Spleen (tissue), 11 donors: ENCODE results near the gene OR4D6. TPM values are rescaled to one million over a fixed set of nuclear protein-coding genes. Genes with fewer than 3 reads are reported as not detected.

Experiments used
- DNase-seq: peaks from one replicate; pipeline ENCODE4 v3.0.0-alpha.2; 2020
- H3K27ac ChIP-seq, 8 donors: fragments of 200-600 bp; sonication (generic) in 7 of 8; 1 replicate in 4 of 8; 2 replicates in 4 of 8; pipeline versions ENCODE4 v1.5.0 to v1.8.0; 2016 to 2021; ENCODE audit warnings: inconsistent platforms in 4 of 8, mild to moderate bottlenecking in 4 of 8, moderate library complexity in 1 of 8
- H3K27me3 ChIP-seq, 7 donors: fragments of 200-600 bp; sonication (generic) in 6 of 7; replicated peaks in 1 of 7; 1 replicate in 4 of 7; 2 replicates in 3 of 7; pipeline versions ENCODE4 v1.5.0 to v1.8.0; 2016 to 2021; ENCODE audit warnings: inconsistent platforms in 3 of 7, mild to moderate bottlenecking in 1 of 7
- H3K36me3 ChIP-seq, 6 donors: fragments of 200-600 bp; sonication (generic) in 5 of 6; 1 replicate in 4 of 6; 2 replicates in 2 of 6; pipeline versions ENCODE4 v1.5.0 to v1.8.0; 2016 to 2021; ENCODE audit warnings: inconsistent platforms in 2 of 6
- H3K4me1 ChIP-seq, 6 donors: fragments of 200-600 bp; sonication (generic) in 5 of 6; 1 replicate in 3 of 6; 2 replicates in 3 of 6; pipeline versions ENCODE4 v1.5.0 to v1.8.0; 2016 to 2021; ENCODE audit warnings: inconsistent platforms in 3 of 6
- H3K4me3 ChIP-seq, 8 donors: fragments of 200-600 bp; sonication (generic) in 7 of 8; 1 replicate in 4 of 8; 2 replicates in 4 of 8; pipeline versions ENCODE4 v1.5.0 to v1.8.0; 2016 to 2021; ENCODE audit warnings: inconsistent platforms in 4 of 8, mild to moderate bottlenecking in 4 of 8, moderate library complexity in 2 of 8
- H3K9me3 ChIP-seq, 8 donors: fragments of 200-600 bp; sonication (generic) in 7 of 8; 1 replicate in 4 of 8; 2 replicates in 4 of 8; pipeline versions ENCODE4 v1.5.0 to v1.8.0; 2016 to 2021; ENCODE audit warnings: inconsistent platforms in 4 of 8
- POLR2A ChIP-seq, 3 donors: fragments of 450-650 bp; IDR thresholded peaks; one replicate each; pipeline ENCODE4 v1.5.1; 2017; ENCODE audit warnings: antibody characterized with exemption in 3 of 3, mild to moderate bottlenecking in 1 of 3
- POLR2AphosphoS5 ChIP-seq, 3 donors: sonication (generic); formaldehyde crosslinking; IDR thresholded peaks; one replicate each; pipeline ENCODE4 v1.5.1; 2017; ENCODE audit warnings: antibody characterized with exemption in 3 of 3
- WGBS, 5 donors: extraction: QIAGEN DNeasy Blood & Tissue Kit in 3 of 5; methylation state at CpG; one replicate each; pipeline versions ENCODE4 v1.1.5 to v1.1.7; 2013 to 2018; 5-methylcytosine and 5-hydroxymethylcytosine counted together
- intact Hi-C: fragments of 100-400 bp; cut with DNase I; formaldehyde crosslinking; loops from one replicate; pipeline ENCODE4 v1.15.0; 2023; ENCODE audit warnings: low total_unique reads
- polyA plus RNA-seq, 3 donors: library from polyadenylated mRNA; stranded (reverse); fragments of 200-250 nt; gene quantifications; one replicate each; pipeline ENCODE4 v1.2.1, GENCODE V29; 2013
- total RNA-seq, 7 donors: library from RNA; depleted of rRNA in 3 of 7; stranded (reverse); fragments of >200 nt in 3 of 7; fragmentation: NEBNext Ultra II Directional in 4 of 7; extraction: Animal tissue kit (Norgen Biotek cat#: 25700) in 4 of 7; gene quantifications; one replicate each; pipeline versions ENCODE4 v1.1.0 to v1.2.1, GENCODE V29; 2016 to 2021
- TF ChIP-seq, protein P1 (sequence below), 11 experiments: fragments of 200-600 bp in 7 of 11; fragments of 450-650 bp in 4 of 11; sonication (generic) in 4 of 11; IDR thresholded peaks in 8 of 11; conservative IDR thresholded peaks in 3 of 11; 1 replicate in 7 of 11; 2 replicates in 4 of 11; pipeline versions ENCODE4 v1.4.0 to v1.8.0; 2016 to 2021; ENCODE audit warnings: antibody characterized with exemption in 11 of 11, inconsistent platforms in 4 of 11, mild to moderate bottlenecking in 1 of 11
- donor health status: healthy with polysubstance abuse.
- donor health status: DM: no; HTN: no; CAD: no; lungs with moderate emphysema.
- donor health status: DM: no; HTN: no; CAD: no.
- donor health status: Bipolar disorder and iron deficiency.
- donor health status: healthy.
- donor health status: DM: no; HTN: no; CAD: no.
- donor health status: DM: yes; HTN: yes; CAD: no.

OR4D6 gene
- total and polyA plus RNA-seq, 10 donors = not detected

DNA sequence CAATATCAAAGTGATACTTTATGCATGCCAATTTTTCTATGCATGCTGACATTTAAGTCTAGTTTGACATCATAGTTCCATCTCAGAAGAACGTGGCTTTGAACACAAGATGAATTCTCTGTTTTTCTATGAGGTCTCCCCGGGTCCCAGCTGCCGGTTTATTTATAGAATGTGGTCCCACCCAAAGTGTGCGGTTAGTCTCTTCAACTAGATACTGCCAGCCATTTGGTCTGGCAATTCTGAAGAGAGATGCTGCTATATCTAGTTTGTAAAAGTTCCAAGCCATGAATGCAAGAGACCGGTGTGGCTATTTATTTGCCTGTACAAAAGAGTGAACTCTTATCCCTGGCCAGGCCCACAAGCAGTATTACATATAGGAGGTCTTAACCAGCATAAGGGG, 39.7 kb upstream of the OR4D6 start:
- peaks cover 0 to 5% (median 0%) of the 10 kb centered on the region in 6 donors for H3K4me1 ChIP-seq
- 24 to 62% (median 52%) methylated on average over 5 of the region's 5 CpGs for WGBS, 5 donors
- H3K27me3 ChIP-seq = peaks cover 0 to 6% (median 0%) of the 10 kb centered on the region in 7 donors
- H3K4me3 ChIP-seq = no peak overlapping the region
- no peaks in the 10 kb centered on the region for H3K36me3 ChIP-seq
- TF ChIP-seq POLR2AphosphoS5 (IDR thresholded peaks at IDR 0.05) (no peak), POLR2A (IDR thresholded peaks at IDR 0.05) (no peak)
- TF ChIP-seq, protein P1, sequence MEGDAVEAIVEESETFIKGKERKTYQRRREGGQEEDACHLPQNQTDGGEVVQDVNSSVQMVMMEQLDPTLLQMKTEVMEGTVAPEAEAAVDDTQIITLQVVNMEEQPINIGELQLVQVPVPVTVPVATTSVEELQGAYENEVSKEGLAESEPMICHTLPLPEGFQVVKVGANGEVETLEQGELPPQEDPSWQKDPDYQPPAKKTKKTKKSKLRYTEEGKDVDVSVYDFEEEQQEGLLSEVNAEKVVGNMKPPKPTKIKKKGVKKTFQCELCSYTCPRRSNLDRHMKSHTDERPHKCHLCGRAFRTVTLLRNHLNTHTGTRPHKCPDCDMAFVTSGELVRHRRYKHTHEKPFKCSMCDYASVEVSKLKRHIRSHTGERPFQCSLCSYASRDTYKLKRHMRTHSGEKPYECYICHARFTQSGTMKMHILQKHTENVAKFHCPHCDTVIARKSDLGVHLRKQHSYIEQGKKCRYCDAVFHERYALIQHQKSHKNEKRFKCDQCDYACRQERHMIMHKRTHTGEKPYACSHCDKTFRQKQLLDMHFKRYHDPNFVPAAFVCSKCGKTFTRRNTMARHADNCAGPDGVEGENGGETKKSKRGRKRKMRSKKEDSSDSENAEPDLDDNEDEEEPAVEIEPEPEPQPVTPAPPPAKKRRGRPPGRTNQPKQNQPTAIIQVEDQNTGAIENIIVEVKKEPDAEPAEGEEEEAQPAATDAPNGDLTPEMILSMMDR (IDR thresholded peaks at IDR 0.05 in 8 of 11, conservative IDR thresholded peaks at IDR 0.05 in 3 of 11) = no peak
- H3K9me3 ChIP-seq = no peaks in the 10 kb centered on the region
- intact Hi-C loops = no loop called here
- DNase-seq = no peak
- H3K27ac ChIP-seq = no peak overlapping the region

DNA sequence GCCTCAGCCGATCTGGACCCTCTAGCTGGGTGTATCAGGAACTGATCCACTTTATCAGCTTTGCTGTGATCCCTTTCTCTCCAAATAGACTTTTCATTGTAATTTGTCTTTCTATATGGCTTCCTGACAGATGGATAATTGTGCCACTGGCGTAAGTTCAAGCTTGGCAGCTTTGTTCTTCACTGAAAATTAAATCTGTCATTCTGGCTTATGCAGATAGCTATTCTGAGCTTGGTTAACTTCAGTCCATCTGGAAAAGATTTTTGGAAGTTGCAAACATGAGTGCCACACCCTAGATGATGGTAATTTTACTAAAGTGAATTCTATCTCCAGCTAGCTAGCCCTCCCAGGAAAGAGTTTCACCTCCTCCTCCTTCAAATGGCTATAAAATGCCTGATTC, 38.6 kb upstream of the OR4D6 start:
- peaks cover 0 to 6% (median 0%) of the 10 kb centered on the region in 7 donors for H3K27me3 ChIP-seq
- no peaks in the 10 kb centered on the region for H3K36me3 ChIP-seq
- 69 to 86% (median 83%) methylated on average over 2 of the region's 2 CpGs for WGBS, 5 donors
- no peak for TF ChIP-seq POLR2AphosphoS5 (IDR thresholded peaks at IDR 0.05)
- TF ChIP-seq, protein P1 (IDR thresholded peaks at IDR 0.05 in 8 of 11, conservative IDR thresholded peaks at IDR 0.05 in 3 of 11) = no peak
- no peak for TF ChIP-seq POLR2A (IDR thresholded peaks at IDR 0.05)
- intact Hi-C loops = no loop called here
- no peak overlapping the region for H3K4me3 ChIP-seq
- no peak for DNase-seq
- H3K4me1 ChIP-seq = peaks cover 0 to 5% (median 0%) of the 10 kb centered on the region in 6 donors
- H3K27ac ChIP-seq = no peak overlapping the region
- H3K9me3 ChIP-seq = no peaks in the 10 kb centered on the region

DNA sequence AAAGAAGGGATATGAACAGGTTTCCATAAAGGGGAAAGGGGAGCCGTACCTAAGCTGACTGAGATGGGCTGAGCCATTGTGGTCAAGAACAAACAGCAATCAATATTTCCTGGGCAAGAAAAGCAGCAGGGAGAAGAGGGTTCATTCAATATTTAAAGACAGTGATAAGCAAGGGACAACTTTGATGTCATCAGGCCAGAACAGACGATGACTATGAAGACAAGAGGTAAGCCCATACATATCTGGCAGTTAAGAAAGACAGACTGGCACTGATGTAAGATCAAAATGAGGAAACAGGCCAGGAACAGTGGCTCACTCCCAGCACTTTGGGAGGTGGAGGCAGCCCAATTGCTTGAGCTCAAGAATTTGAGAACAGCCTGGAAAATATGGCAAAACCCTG, 32.9 kb upstream of the OR4D6 start:
- WGBS, 5 donors = 62 to 84% (median 67%) methylated on average over 2 of the region's 2 CpGs

DNA sequence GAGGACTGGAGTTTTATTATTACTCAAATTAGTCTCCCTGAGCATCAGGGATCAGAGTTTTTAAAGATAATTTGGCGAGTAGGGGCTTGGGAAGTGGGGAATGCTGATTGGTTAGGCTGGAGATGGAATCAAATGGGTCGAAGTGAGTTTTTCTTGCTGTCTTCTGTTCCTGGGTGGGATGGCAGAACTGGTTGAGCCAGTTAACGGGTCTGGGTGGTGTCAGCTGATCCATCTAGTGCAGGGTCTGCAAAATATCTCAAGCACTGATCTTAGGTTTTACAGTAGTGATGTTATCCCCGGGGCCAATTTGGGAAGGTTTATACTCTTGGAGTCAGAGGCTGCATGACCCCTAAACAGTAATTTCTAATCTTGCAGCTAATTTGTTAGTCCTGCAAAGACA, 31.6 kb upstream of the OR4D6 start:
- no peaks in the 10 kb centered on the region for H3K36me3 ChIP-seq
- no peak overlapping the region for H3K27ac ChIP-seq
- no peaks in the 10 kb centered on the region for H3K9me3 ChIP-seq
- no peak overlapping the region for H3K4me3 ChIP-seq
- TF ChIP-seq POLR2AphosphoS5 (IDR thresholded peaks at IDR 0.05) (no peak), POLR2A (IDR thresholded peaks at IDR 0.05) (no peak)
- TF ChIP-seq, protein P1 (IDR thresholded peaks at IDR 0.05 in 8 of 11, conservative IDR thresholded peaks at IDR 0.05 in 3 of 11) = no peak
- intact Hi-C loops = loop anchor here (10.0 kb wide), 1 partner anchor 140 kb away; no protein-coding TSS in a partner anchor
- no peaks in the 10 kb centered on the region for H3K4me1 ChIP-seq
- WGBS, 5 donors = 75 to 78% (median 78%) methylated on average over 4 of the region's 4 CpGs
- no peaks in the 10 kb centered on the region for H3K27me3 ChIP-seq
- no peak for DNase-seq

More for the DNA sequence above, 32.9 kb upstream of the OR4D6 start:
- TF ChIP-seq POLR2A (IDR thresholded peaks at IDR 0.05) (no peak), POLR2AphosphoS5 (IDR thresholded peaks at IDR 0.05) (no peak)
- TF ChIP-seq, protein P1 (IDR thresholded peaks at IDR 0.05 in 8 of 11, conservative IDR thresholded peaks at IDR 0.05 in 3 of 11) = no peak
- no peak for DNase-seq
- H3K9me3 ChIP-seq = no peaks in the 10 kb centered on the region
- no peaks in the 10 kb centered on the region for H3K36me3 ChIP-seq
- H3K4me1 ChIP-seq = no peaks in the 10 kb centered on the region
- no peak overlapping the region for H3K4me3 ChIP-seq
- no peak overlapping the region for H3K27ac ChIP-seq
- intact Hi-C loops = loop anchor here (10.0 kb wide), 1 partner anchor 139 kb away; no protein-coding TSS in a partner anchor
- H3K27me3 ChIP-seq = no peaks in the 10 kb centered on the region
